BE2C (cell line): ENCODE results near the gene GPR39.

Experiments used
- DNase-seq: peaks from one replicate; pipeline ENCODE4 v3.0.0-alpha.2; 2020
- H3K27me3 ChIP-seq: fragments of 250-450 bp; sonication (Bioruptor Pico); 2 replicates; pipeline ENCODE4 v1.5.1; 2020; ENCODE audit warnings: mild to moderate bottlenecking
- H3K36me3 ChIP-seq: fragments of 250-450 bp; sonication (Bioruptor Pico); 2 replicates; pipeline ENCODE4 v1.5.1; 2020; ENCODE audit warnings: mild to moderate bottlenecking
- H3K4me1 ChIP-seq: fragments of 250-450 bp; sonication (Bioruptor Pico); 2 replicates; pipeline ENCODE4 v1.5.1; 2020
- H3K4me3 ChIP-seq: 2 replicates; pipeline ENCODE4 v1.5.1; 2011; ENCODE audit warnings: low read depth, low read length
- H3K9me3 ChIP-seq: fragments of 250-450 bp; sonication (Bioruptor Pico); 2 replicates; pipeline ENCODE4 v1.5.1; 2020
- CTCF ChIP-seq: IDR thresholded peaks from 2 replicates; pipeline ENCODE4 v1.5.1; 2012; ENCODE audit warnings: mild to moderate bottlenecking, low read depth, low read length

Gene GPR39

GRCh38 chr2:132690664-132691303 lies 274.2 kb downstream of the GPR39 start:
- Histone ChIP-seq H3K9me3 (no peaks in the 10 kb centered on the region), H3K4me1 (no peaks in the 10 kb centered on the region), H3K36me3 (no peaks in the 10 kb centered on the region), H3K27me3 (no peaks in the 10 kb centered on the region), H3K4me3 (no peak overlapping the region)
- no peak for DNase-seq
- TF ChIP-seq CTCF = no peak

- Histone ChIP-seq H3K4me1 (no peaks in the 10 kb centered on the region), H3K9me3 (no peaks in the 10 kb centered on the region), H3K27me3 (no peaks in the 10 kb centered on the region), H3K4me3 (no peak overlapping the region), H3K36me3 (no peaks in the 10 kb centered on the region)
- TF ChIP-seq CTCF = no peak
- DNase-seq = no peak
Measured at GRCh38 chr2:132691556-132691955, 275.0 kb downstream of the GPR39 start.

- no peak for DNase-seq
- TF ChIP-seq CTCF = no peak
- Histone ChIP-seq H3K4me1 (no peaks in the 10 kb centered on the region), H3K4me3 (no peak overlapping the region), H3K9me3 (no peaks in the 10 kb centered on the region), H3K27me3 (no peaks in the 10 kb centered on the region), H3K36me3 (no peaks in the 10 kb centered on the region)
Measured at GRCh38 chr2:132692816-132693215, 276.2 kb downstream of the GPR39 start.
